Measurements from ENCODE around the gene LASP1NB.
A peak's percentile ranks its signal among the peaks of the same experiment; 100 is the strongest.
"Not testable (repeated sequence)": the region's sequence is repeated elsewhere in the genome, so short reads cannot be mapped to it uniquely, and the experiment has no call there.

LASP1NB gene

DNA sequence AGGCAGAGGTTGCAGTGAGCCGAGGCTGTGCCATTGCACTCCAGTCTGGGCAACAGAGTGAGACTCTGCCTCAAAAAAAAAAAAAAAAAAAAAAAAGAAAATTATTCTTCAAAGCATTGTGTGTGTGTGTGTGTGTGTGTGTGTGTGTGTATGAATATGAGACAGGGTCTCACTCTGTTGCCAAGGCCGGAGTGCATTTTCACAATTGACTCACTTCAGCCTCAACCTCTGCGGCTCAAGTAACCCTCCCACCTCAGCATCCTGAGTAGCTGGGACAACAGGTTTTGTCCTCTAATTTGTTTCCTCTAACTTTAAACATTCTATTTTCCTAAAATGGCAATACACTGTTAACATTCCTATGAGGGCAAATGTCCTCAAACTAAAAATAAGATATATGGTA, 34.1 kb downstream of the LASP1NB start:
- no peak for DNase-seq

DNA sequence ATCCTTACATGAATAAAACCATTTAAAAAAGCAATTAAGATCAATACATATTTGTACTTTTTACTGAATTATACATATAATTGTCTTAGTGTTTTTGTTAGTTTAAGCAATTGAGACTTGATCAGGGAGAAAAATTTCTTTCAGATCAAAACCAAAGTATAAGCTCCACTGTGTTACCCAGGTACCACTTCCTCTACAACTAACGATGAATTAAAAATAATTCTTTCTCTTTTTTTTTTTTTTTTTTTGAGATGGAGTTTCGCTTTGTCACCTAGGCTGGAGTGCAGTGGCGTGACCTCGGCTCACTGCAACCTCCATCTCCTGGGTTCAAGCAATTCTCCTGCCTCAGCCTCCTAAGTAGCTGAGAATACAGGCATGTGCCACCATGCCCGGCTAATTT, 35.0 kb downstream of the LASP1NB start:
- no peak for DNase-seq

DNA sequence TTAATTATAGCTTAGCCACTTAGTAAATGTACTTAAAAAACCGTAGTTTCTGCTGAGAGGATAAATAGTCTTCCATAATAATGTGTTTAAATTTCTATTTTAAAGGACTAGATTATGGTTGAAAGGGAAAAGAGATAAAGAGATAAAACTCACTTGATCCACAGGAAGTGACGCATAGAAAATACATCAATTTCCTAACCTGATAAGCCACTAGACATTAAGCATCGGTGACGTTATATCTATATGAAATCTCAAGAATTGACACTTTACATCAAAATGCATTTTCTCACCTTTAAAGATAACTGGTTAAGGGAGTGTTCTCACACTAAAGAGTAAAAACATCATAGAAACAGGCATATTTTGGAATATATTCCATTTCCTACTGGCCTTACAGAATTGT, 36.0 kb downstream of the LASP1NB start:
- no peak for DNase-seq

DNA sequence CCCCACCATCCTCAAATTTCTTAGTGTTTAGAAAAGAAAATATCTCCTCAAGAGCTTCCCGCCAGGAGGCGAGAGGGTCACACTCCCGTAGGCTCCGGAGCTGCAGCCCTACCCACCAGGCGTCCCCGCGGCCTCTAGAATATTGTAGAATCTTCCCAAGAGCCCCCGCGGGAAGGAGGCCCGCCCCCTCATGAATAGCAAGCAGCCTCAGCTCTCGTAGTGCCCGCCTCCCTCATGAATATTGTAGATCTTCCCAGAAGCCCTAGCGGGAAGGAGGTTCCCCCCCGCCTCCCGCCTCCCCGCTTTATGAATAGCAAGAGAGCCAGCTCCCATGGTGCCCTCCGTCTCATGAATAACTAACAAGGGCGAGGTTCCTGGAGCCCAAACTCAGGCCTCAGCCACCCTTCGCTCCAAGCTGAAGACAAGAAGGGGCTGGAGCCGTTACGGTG, 41.9 kb downstream of the LASP1NB start, which contains the start of gene FBXO47:
Gene FBXO47, minus strand, starts transcription at position 114 of the 449 bp plus-strand sequence. CDS start 4,378 bp downstream, outside the sequence.
- DNase-seq, result peak; percentile 6 to 91 (median 76)

DNA sequence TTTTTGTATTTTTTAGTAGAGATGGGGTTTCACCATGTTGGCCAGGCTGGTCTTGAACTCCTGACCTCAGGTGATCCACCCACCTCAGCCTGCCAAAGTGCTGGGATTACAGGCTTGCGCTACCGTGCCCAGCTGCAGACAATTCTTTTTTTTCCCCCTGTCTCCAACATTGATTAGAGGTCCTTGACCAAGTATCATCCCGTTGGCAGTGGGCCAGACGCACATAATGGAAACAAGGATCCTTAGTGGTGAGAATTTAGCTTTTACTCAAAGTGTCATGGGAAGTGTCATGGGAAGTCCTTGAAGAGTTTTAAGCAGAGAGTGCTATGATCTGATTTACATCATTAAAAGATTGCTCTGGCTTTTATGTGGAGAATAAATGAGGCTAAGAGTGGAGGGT, 43.9 kb downstream of the LASP1NB start:
- peak in 1 of 58 donors; percentile 4 for DNase-seq

DNA sequence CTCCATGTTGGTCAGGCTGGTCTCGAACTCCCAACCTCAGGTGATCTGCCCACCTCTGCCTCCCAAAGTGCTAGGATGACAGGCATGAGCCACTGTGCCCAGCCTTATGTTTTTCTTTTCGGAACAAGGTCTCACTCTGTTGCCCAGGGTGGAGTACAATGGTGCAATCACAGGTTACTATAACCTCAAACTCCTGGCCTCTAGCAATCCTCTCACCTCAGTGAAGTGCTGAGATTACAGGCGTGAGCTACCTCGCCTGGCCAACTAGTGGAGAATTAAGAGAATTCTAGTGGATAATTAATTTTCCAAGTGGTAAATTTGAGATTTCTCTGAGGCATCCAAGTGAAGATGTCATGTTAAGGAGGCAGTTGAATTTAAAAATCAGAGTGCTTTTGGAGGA, 44.7 kb downstream of the LASP1NB start:
- DNase-seq, result no peak

DNA sequence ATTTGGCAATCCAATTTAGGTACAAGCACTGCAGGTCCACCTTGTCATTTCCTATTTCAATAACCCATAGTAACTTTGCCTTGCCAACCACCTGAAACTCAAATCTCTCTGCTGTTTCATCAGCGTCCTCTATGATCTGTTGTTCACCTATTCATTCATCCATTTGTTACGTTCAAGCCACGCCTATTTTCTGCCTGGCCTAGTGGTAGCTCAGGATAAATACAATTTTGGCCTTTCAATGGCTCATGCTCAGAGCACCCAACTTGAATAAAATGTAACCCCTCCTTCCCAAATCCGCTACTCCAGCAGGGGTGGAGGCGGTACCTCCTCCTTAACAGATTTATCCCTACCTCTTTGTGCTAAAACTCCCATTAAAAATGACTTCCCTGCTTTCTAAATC, 45.4 kb downstream of the LASP1NB start:
- DNase-seq, result no peak

DNA sequence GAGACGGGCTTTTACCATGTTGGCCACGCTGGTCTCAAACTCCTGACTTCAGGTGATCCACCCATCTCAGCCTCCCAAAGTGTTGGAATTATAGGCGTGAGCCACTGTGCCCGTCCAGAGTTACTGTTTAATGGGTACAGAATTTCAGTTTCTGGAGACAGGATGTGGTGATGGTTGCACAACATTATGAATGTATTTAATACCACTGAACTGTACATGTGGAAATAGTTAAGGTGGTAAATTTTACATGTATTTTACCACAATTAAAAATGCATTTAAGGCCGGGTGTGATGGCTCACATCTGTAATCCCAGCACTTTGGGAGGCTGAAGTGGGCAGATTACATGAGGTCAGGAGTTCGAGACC, 50.8 kb downstream of the LASP1NB start:
- not testable (repeated sequence) for DNase-seq

DNA sequence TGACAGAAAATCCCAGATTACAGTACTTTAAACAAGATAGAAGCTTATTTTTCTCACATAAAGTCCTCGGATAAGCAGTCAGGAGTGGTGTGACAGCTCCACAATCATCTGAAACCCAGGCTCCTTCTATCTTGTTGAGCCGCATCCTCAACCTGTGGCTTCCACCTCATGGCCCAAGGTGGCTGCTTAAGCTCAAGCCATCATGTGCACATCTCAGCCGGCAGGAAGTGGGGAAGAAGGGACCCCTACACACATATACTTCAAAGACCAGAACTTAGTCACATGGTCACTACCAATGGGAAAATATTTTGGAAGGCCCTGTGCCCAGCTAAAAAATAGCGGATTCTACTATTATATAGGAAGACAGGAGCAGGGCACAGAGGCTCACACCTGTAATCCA, 52.8 kb downstream of the LASP1NB start:
- DNase-seq, result no peak

All from anterior cingulate cortex (tissue), 58 donors.